Ishikawa (cell line): Measurements from ENCODE around the gene ACAN.

Experiments
- CEBPB ChIP-seq: IDR thresholded peaks from 2 replicates; pipeline ENCODE4 v1.6.1; 2012
- EGR1 ChIP-seq: IDR thresholded peaks from 2 replicates; pipeline ENCODE4 v1.6.1; 2012
- EP300 ChIP-seq: IDR thresholded peaks from 2 replicates; pipeline ENCODE4 v1.6.1; 2012; ENCODE audit warnings: borderline replicate concordance
- RAD21 ChIP-seq: IDR thresholded peaks from 2 replicates; pipeline ENCODE4 v1.6.1; 2012; ENCODE audit warnings: low read depth
- YY1 ChIP-seq: IDR thresholded peaks from 2 replicates; pipeline ENCODE4 v1.6.1; 2012; ENCODE audit warnings: low read depth

GRCh38 chr15:88791637-88792036 lies 11.6 kb upstream of the ACAN start:
- TF ChIP-seq CEBPB (no peak), YY1 (no peak), EP300 (no peak), EGR1 (no peak), RAD21 (no peak)
